GM23338 (cell line): Measurements from ENCODE around the gene PLPP4. TPM values are rescaled to one million over a fixed set of nuclear protein-coding genes. Genes with fewer than 3 reads are reported as not detected.

ENCODE experiments used
- ATAC-seq: fragments of 200-7000 bp; cut with Tn5 transposase; 3 replicates; pipeline ENCODE4 v1.9.1; 2020
- DNase-seq: peaks from one replicate; pipeline ENCODE4 v3.0.0-alpha.2; 2015; ENCODE audit warnings: low spot score
- H2AFZ ChIP-seq: fragments of 200-600 bp; sonication (generic); 2 replicates; pipeline ENCODE4 v1.8.0; 2016; ENCODE audit warnings: antibody characterized with exemption, mild to moderate bottlenecking, moderate library complexity
- H3F3A ChIP-seq: fragments of 200-600 bp; sonication (generic); replicated peaks from 2 replicates; pipeline ENCODE4 v1.8.0; 2017; ENCODE audit warnings: antibody characterized with exemption, mixed run types, low read depth
- H3K27ac ChIP-seq: fragments of 200-600 bp; sonication (generic); 2 replicates; pipeline ENCODE4 v1.6.1; 2016; ENCODE audit warnings: low read depth
- H3K27me3 ChIP-seq: fragments of 200-600 bp; sonication (generic); 2 replicates; pipeline ENCODE4 v1.8.0; 2016; ENCODE audit warnings: mild to moderate bottlenecking, mixed run types, moderate library complexity; ENCODE audit not compliant: insufficient read depth
- H3K36me3 ChIP-seq: fragments of 200-600 bp; sonication (generic); 2 replicates; pipeline ENCODE4 v1.8.0; 2016; ENCODE audit warnings: mild to moderate bottlenecking; ENCODE audit not compliant: insufficient read depth
- H3K4me1 ChIP-seq: fragments of 200-600 bp; sonication (generic); 2 replicates; pipeline ENCODE4 v1.8.0; 2016; ENCODE audit warnings: mild to moderate bottlenecking, moderate library complexity; ENCODE audit not compliant: insufficient read depth
- H3K4me2 ChIP-seq: fragments of 200-600 bp; sonication (generic); 2 replicates; pipeline ENCODE4 v1.7.1; 2017; ENCODE audit warnings: mixed run types
- H3K4me3 ChIP-seq: fragments of 200-600 bp; sonication (generic); 2 replicates; pipeline ENCODE4 v1.6.1; 2016; ENCODE audit warnings: mixed run types
- H3K79me2 ChIP-seq: fragments of 200-600 bp; sonication (generic); replicated peaks from 2 replicates; pipeline ENCODE4 v1.8.0; 2017; ENCODE audit warnings: mild to moderate bottlenecking; ENCODE audit not compliant: insufficient read depth
- H3K9me2 ChIP-seq: fragments of 200-600 bp; sonication (generic); 2 replicates; pipeline ENCODE4 v1.8.0; 2017; ENCODE audit not compliant: insufficient read depth
- H4K20me1 ChIP-seq: fragments of 200-600 bp; sonication (generic); replicated peaks from 2 replicates; pipeline ENCODE4 v1.8.0; 2017; ENCODE audit warnings: mild to moderate bottlenecking; ENCODE audit not compliant: insufficient read depth
- H3K27ac Mint-ChIP-seq: 2 replicates; pipeline ENCODE4 v1.8.0; 2020; ENCODE audit warnings: inconsistent platforms, mild to moderate bottlenecking, moderate library complexity, mixed read lengths
- H3K27me3 Mint-ChIP-seq: 3 replicates; pipeline ENCODE4 v1.8.0; 2022; ENCODE audit warnings: low read depth, mild to moderate bottlenecking, moderate library complexity, mixed read lengths, inconsistent platforms; ENCODE audit not compliant: insufficient read depth, poor library complexity
- H3K36me3 Mint-ChIP-seq: 3 replicates; pipeline ENCODE4 v1.8.0; 2021; ENCODE audit warnings: low read depth, mild to moderate bottlenecking, inconsistent platforms, moderate library complexity, mixed read lengths
- H3K4me1 Mint-ChIP-seq: 3 replicates; pipeline ENCODE4 v1.8.0; 2020; ENCODE audit warnings: mild to moderate bottlenecking, inconsistent platforms, mixed read lengths
- H3K4me3 Mint-ChIP-seq: 3 replicates; pipeline ENCODE4 v1.8.0; 2021; ENCODE audit warnings: moderate library complexity, mild to moderate bottlenecking, inconsistent platforms, mixed read lengths
- H3K9me3 Mint-ChIP-seq: 3 replicates; pipeline ENCODE4 v1.8.0; 2020; ENCODE audit warnings: moderate library complexity, mild to moderate bottlenecking, inconsistent platforms, mixed read lengths
- ETS1 ChIP-seq: IDR thresholded peaks from 2 replicates; pipeline ENCODE4 v1.6.1; 2016; ENCODE audit warnings: antibody characterized with exemption
- EZH2 ChIP-seq: fragments of 200-600 bp; sonication (generic); IDR thresholded peaks from one replicate; pipeline ENCODE4 v1.8.0; 2017; ENCODE audit warnings: antibody characterized with exemption, mild to moderate bottlenecking, low read depth; ENCODE audit not compliant: unreplicated experiment
- EZH2phosphoT487 ChIP-seq: fragments of 200-600 bp; sonication (generic); IDR thresholded peaks from one replicate; pipeline ENCODE4 v1.8.1; 2018; ENCODE audit warnings: antibody characterized with exemption; ENCODE audit not compliant: unreplicated experiment
- JUNB ChIP-seq: IDR thresholded peaks from one replicate; pipeline ENCODE4 v1.6.1; 2016; ENCODE audit warnings: antibody characterized with exemption; ENCODE audit not compliant: unreplicated experiment
- NANOG ChIP-seq: IDR thresholded peaks from 2 replicates; pipeline ENCODE4 v1.6.1; 2016; ENCODE audit warnings: antibody characterized with exemption, borderline replicate concordance
- ZNF114 ChIP-seq: fragments of 250-450 bp; sonication (Bioruptor Pico); IDR thresholded peaks from 2 replicates; pipeline ENCODE4 v1.5.0; 2020; ENCODE audit warnings: mild to moderate bottlenecking, moderate library complexity
- ZNF331 ChIP-seq: fragments of 250-450 bp; sonication (Bioruptor Pico); IDR thresholded peaks from 2 replicates; pipeline ENCODE4 v1.5.0; 2020; ENCODE audit warnings: low read depth, mild to moderate bottlenecking, moderate library complexity
- ZNF462 ChIP-seq: fragments of 250-450 bp; sonication (Bioruptor Pico); IDR thresholded peaks from 2 replicates; pipeline ENCODE4 v1.5.0; 2020; ENCODE audit warnings: mild to moderate bottlenecking, moderate library complexity
- polyA plus RNA-seq: library from polyadenylated mRNA; unstranded; fragments of >200 nt; fragmentation: Nextera tagmentation; extraction: Ambion mirVana; gene quantifications from 2 replicates; pipeline ENCODE4 v1.2.1, GENCODE V29; 2016
- total RNA-seq: library from RNA; depleted of rRNA; stranded (reverse); fragments of >200 nt; shearing (Covaris generic); gene quantifications from 2 replicates; pipeline ENCODE4 v1.2.3, GENCODE V29; 2014

Gene PLPP4
- total and polyA plus RNA-seq, 2 experiments from 2014 or later = 0.24 to 0.31 TPM

- TF ChIP-seq ZNF462 (no peak), EZH2 (no peak), ZNF114 (CRISPR knock-in tag) (no peak), ETS1 (no peak), ZNF331 (no peak), JUNB (no peak), NANOG (no peak)
Measured at GRCh38 chr10:120632047-120632446, 175.0 kb downstream of the PLPP4 start (continued).

- Histone ChIP-seq H4K20me1 (no peaks in the 10 kb centered on the region), H3K4me2 (no peak overlapping the region), H3K79me2 (no peaks in the 10 kb centered on the region), H3K27me3 (no peaks in the 10 kb centered on the region), H3K27ac (no peak overlapping the region), H3F3A (no peaks in the 10 kb centered on the region), H2AFZ (no peak overlapping the region), H3K4me3 (no peak overlapping the region), H3K4me1 (peaks cover 24% of the 10 kb centered on the region), H3K9me2 (peaks cover 9% of the 10 kb centered on the region; the same call in 1 of the 2 replicates), H3K36me3 (peaks cover 1% of the 10 kb centered on the region; the same call in 1 of the 2 replicates)
- Mint-ChIP-seq H3K27ac (no peak overlapping the region), H3K9me3 (peaks cover 8% of the 10 kb centered on the region; the same call in 2 of the 3 replicates), H3K27me3 (peaks cover 3% of the 10 kb centered on the region), H3K4me3 (no peak overlapping the region), H3K4me1 (peaks cover 31% of the 10 kb centered on the region), H3K36me3 (peaks cover 15% of the 10 kb centered on the region)
- DNase-seq (no peak), ATAC-seq (no peak)
- TF ChIP-seq ETS1 (no peak), ZNF331 (no peak), EZH2phosphoT487 (no peak), ZNF114 (CRISPR knock-in tag) (no peak), NANOG (no peak), JUNB (no peak)
Measured at GRCh38 chr10:120632942-120633341, 175.9 kb downstream of the PLPP4 start.
